Stimulated activated CD8-positive, alpha-beta memory T cell treated with anti-CD3 and anti-CD28 coated beads, Interleukin-12 subunit alpha, Interleukin-12 subunit beta, amount 100 ng/mL, for 24 hours (primary cell): ENCODE measurements around the gene C16orf86.

ENCODE experiments used
- DNase-seq: peaks from one replicate; pipeline ENCODE4 v3.0.0-alpha.2; 2020; ENCODE audit errors: extremely low read depth

The C16orf86 gene

GRCh38 chr16:67666559-67667452 is at the start of gene C16orf86, which contains the start of gene ENKD1:
TSS of gene C16orf86 (plus strand) at chr16:67666814. CDS start at chr16:67666971, 157 bp downstream.
TSS of gene ENKD1 (minus strand) at chr16:67666750. CDS start at chr16:67666442, 308 bp downstream.
- DNase-seq = peak; percentile 54

GRCh38 chr16:67628216-67628615 is 38.4 kb upstream of the C16orf86 start:
- DNase-seq = no peak

GRCh38 chr16:67632415-67633172 is 34.0 kb upstream of the C16orf86 start:
- no peak for DNase-seq

GRCh38 chr16:67636713-67637112 is 29.9 kb upstream of the C16orf86 start:
- no peak for DNase-seq

- DNase-seq = no peak
Measured at GRCh38 chr16:67637625-67638024, 29.0 kb upstream of the C16orf86 start.

GRCh38 chr16:67641779-67642708 is 24.6 kb upstream of the C16orf86 start:
- DNase-seq = no peak

- DNase-seq = no peak
Measured at GRCh38 chr16:67644038-67644437, 22.6 kb upstream of the C16orf86 start.

- DNase-seq = no peak
Measured at GRCh38 chr16:67645397-67646121, 21.1 kb upstream of the C16orf86 start.

GRCh38 chr16:67647111-67647651 is 19.4 kb upstream of the C16orf86 start:
- no peak for DNase-seq

GRCh38 chr16:67647681-67648080 is 18.9 kb upstream of the C16orf86 start:
- DNase-seq = no peak

GRCh38 chr16:67648088-67648763 is 18.4 kb upstream of the C16orf86 start:
- no peak for DNase-seq

- DNase-seq = no peak
Measured at GRCh38 chr16:67648764-67649407, 17.7 kb upstream of the C16orf86 start.

GRCh38 chr16:67649494-67649931 is 17.1 kb upstream of the C16orf86 start:
- no peak for DNase-seq

GRCh38 chr16:67650023-67650422 is 16.6 kb upstream of the C16orf86 start:
- no peak for DNase-seq

GRCh38 chr16:67651039-67651438 is 15.6 kb upstream of the C16orf86 start:
- no peak for DNase-seq

GRCh38 chr16:67651847-67652246 is 14.8 kb upstream of the C16orf86 start:
- no peak for DNase-seq

- no peak for DNase-seq
Measured at GRCh38 chr16:67652578-67653127, 14.0 kb upstream of the C16orf86 start.

- no peak for DNase-seq
Measured at GRCh38 chr16:67653128-67653788, 13.4 kb upstream of the C16orf86 start.
